ENCODE measurements around the gene ITGAX. TPM values are rescaled to one million over a fixed set of nuclear protein-coding genes. Genes with fewer than 3 reads are reported as not detected.

Gene ITGAX
- total RNA-seq, 4 donors from 2014 or later = 1.8 to 9.3 (median 4.3) TPM

GRCh38 chr16:31385680-31386079 lies 30.7 kb downstream of the ITGAX start:
- no peaks in the 10 kb centered on the region for H3K27me3 ChIP-seq
- H3K4me3 ChIP-seq = no peak overlapping the region
- no peak for TF ChIP-seq EP300 (IDR thresholded peaks at IDR 0.05)
- TF ChIP-seq CTCF (IDR thresholded peaks at IDR 0.05) = no peak
- no peak for TF ChIP-seq POLR2A (IDR thresholded peaks at IDR 0.05)
- no peak for DNase-seq (ENCODE audit: low spot score in 2 of 2)
- peaks cover 0 to 8% (median 0%) of the 10 kb centered on the region in 4 donors for H3K9me3 ChIP-seq
- 87 to 93% methylated on average over 4 of the region's 4 CpGs for WGBS, 2 donors
- H3K4me1 ChIP-seq = no peaks in the 10 kb centered on the region
- peak overlapping the region in 2 of 4 donors; percentile 5 to 50 for H3K27ac ChIP-seq
- H3K36me3 ChIP-seq = no peaks in the 10 kb centered on the region

- H3K36me3 ChIP-seq = no peaks in the 10 kb centered on the region
- H3K27ac ChIP-seq = peak overlapping the region in 2 of 4 donors; percentile 5 to 50
- 45 to 53% methylated on average over 6 of the region's 6 CpGs for WGBS, 2 donors
- H3K4me1 ChIP-seq = no peaks in the 10 kb centered on the region
- no peak for DNase-seq (ENCODE audit: low spot score in 2 of 2)
- no peak overlapping the region for H3K4me3 ChIP-seq
- H3K9me3 ChIP-seq = peaks cover 0 to 8% (median 0%) of the 10 kb centered on the region in 4 donors
- no peaks in the 10 kb centered on the region for H3K27me3 ChIP-seq
- TF ChIP-seq EP300 (IDR thresholded peaks at IDR 0.05) (no peak), POLR2A (IDR thresholded peaks at IDR 0.05) (peak in 1 of 2 donors; percentile 16), CTCF (IDR thresholded peaks at IDR 0.05) (no peak)
Measured at GRCh38 chr16:31386157-31386984, 31.4 kb downstream of the ITGAX start.

GRCh38 chr16:31388535-31388934 lies 33.6 kb downstream of the ITGAX start:
- no peak for TF ChIP-seq POLR2A (IDR thresholded peaks at IDR 0.05)
- no peak for TF ChIP-seq CTCF (IDR thresholded peaks at IDR 0.05)
- TF ChIP-seq EP300 (IDR thresholded peaks at IDR 0.05) = no peak
- no peak overlapping the region for H3K27ac ChIP-seq
- DNase-seq (ENCODE audit: low spot score in 2 of 2) = no peak
- no peaks in the 10 kb centered on the region for H3K4me1 ChIP-seq
- WGBS, 2 donors = 65 to 71% methylated on average over 2 of the region's 2 CpGs
- H3K4me3 ChIP-seq = no peak overlapping the region
- H3K9me3 ChIP-seq = peaks cover 0 to 8% (median 0%) of the 10 kb centered on the region in 4 donors
- no peaks in the 10 kb centered on the region for H3K27me3 ChIP-seq
- H3K36me3 ChIP-seq = no peaks in the 10 kb centered on the region

- WGBS, 2 donors = 60% methylated on average over 6 of the region's 6 CpGs
- Histone ChIP-seq H3K27ac (no peak overlapping the region), H3K9me3 (no peaks in the 10 kb centered on the region), H3K36me3 (no peaks in the 10 kb centered on the region), H3K27me3 (no peaks in the 10 kb centered on the region), H3K4me1 (no peaks in the 10 kb centered on the region), H3K4me3 (no peak overlapping the region)
- no peak for DNase-seq (ENCODE audit: low spot score in 2 of 2)
- TF ChIP-seq POLR2A (IDR thresholded peaks at IDR 0.05) = no peak
- no peak for TF ChIP-seq CTCF (IDR thresholded peaks at IDR 0.05)
- no peak for TF ChIP-seq EP300 (IDR thresholded peaks at IDR 0.05)
Measured at GRCh38 chr16:31390504-31391041, 35.6 kb downstream of the ITGAX start.

GRCh38 chr16:31393056-31393455 lies 38.1 kb downstream of the ITGAX start, which contains the start of gene ITGAD:
TSS of gene ITGAD (plus strand) at chr16:31393335. CDS start at chr16:31393361, 26 bp downstream.
- DNase-seq (ENCODE audit: low spot score in 2 of 2) = no peak
- Histone ChIP-seq H3K27ac (no peak within 1 kb of the TSS), H3K36me3 (no peaks in the 10 kb centered on the region), H3K4me1 (no peaks in the 10 kb centered on the region), H3K9me3 (no peaks in the 10 kb centered on the region), H3K4me3 (no peak within 1 kb of the TSS), H3K27me3 (no peaks in the 10 kb centered on the region)
- WGBS, 2 donors = 61 to 73% methylated on average over 5 of the region's 5 CpGs
- TF ChIP-seq CTCF (IDR thresholded peaks at IDR 0.05) = no peak
- TF ChIP-seq EP300 (IDR thresholded peaks at IDR 0.05) = no peak
- no peak for TF ChIP-seq POLR2A (IDR thresholded peaks at IDR 0.05)

Data from tibial nerve (tissue), 4 donors.